Measurements from ENCODE around the gene FGF2.
"Not testable (repeated sequence)": the region's sequence is repeated elsewhere in the genome, so short reads cannot be mapped to it uniquely, and the experiment has no call there.

FGF2 gene

DNA sequence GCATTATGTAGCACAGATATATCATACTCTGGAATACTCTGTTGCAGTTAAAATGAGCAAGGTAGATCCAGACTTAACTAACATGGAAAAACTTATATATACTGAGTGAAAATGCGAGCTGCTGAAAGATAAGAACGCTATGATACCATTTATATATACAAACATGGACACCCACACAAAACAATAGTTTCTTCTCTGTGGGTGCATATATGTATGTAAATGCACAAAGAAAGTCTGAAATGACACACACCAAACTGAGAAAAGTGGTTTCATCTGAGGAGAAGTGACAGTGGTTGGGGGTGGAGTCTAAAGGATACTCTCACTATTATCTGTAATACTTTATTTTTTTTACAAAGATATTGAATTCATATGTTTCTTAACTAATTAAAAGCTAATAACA lies 12.2 kb upstream of the FGF2 start:
- DNase-seq: no peak

DNA sequence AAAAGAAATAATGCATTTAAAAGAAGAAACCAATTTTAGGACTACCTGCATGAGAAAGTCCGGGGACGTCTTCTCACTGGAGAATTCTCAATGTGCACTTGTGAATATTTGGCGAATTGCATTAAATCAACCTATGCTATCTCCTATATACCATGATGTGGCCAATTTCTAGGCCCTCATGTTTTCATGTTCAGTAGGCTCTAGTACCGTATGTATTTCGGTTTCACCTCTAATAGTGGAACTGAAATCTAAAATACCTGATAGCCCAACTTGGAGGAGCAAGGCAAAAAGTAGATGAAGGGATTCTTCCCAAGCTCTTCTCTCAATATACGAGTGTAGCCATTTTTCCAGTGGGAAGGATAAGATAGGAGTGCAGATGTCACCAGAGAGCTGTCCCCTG lies 11.4 kb upstream of the FGF2 start:
- DNase-seq: no peak

DNA sequence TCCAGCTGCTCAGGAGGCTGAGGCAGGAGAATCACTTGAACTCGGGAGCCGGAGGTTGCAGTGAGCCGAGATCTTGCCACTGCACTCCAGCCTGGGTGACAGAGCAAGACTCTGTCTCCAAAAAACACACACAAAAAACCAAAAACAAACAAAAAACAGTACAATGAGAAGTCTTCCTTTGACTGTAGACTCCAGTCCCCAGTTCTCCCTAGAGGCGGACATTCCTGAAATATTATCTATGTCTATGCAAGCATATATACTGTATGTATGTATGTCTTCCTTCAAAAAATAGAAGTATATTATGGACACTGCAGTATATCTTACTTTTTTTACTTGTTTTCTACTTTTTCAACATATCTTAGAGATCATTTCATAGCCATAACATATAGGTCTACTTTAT lies 10.2 kb upstream of the FGF2 start:
- DNase-seq: no peak

DNA sequence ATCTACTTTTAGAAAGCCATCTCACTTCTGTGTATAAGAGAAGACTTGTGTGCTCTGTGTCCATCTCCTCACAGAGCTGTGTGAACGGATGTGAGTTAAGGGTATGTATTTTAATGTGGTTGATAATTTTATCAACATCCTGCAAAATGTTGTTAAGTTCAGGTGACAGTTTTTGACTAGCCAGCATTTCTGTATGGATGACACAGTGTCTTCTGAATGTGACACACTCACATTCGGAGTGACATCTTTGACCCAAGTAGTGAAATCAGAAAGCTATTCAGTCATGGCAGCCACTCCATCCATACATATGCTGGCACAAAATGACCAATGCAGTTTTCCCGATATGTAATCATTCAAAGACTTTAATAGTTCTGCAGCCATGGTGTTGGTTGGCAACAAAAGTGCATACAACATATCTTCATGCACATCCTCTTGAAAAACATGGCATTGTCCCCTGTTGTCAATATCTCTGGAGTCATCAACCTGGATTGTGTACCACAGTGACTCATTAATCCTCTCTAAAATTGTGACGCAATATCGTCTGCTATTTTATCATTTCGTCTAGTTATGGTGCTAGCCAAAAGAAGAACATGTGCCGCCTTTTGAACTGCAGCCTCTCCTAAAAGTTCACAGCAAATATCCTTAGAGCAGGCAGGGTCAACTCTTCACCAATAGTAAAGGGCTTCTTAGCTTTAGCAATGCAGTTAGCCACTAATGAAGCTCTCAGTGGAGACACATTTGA lies 6.8 kb upstream of the FGF2 start:
- no peak for DNase-seq

DNA sequence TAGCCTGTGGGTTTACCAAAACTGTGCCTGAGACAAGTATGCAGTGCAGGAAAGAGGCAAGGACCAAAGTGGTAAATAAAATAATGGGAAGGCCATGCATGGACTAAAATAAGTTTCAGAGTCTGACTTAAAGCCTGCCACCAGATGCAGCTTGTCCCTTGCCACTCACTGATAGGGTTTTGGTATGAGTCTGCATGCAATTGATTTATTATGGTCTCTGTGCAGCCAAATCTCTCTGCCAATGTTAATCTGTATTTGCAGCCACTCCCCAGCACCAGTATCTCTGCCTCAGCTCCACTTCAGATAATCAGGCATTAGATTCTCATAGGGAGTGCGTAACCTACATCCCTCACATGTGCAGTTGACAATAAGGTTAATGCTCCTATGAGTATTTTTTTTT lies 5.5 kb upstream of the FGF2 start:
- no peak for DNase-seq

DNA sequence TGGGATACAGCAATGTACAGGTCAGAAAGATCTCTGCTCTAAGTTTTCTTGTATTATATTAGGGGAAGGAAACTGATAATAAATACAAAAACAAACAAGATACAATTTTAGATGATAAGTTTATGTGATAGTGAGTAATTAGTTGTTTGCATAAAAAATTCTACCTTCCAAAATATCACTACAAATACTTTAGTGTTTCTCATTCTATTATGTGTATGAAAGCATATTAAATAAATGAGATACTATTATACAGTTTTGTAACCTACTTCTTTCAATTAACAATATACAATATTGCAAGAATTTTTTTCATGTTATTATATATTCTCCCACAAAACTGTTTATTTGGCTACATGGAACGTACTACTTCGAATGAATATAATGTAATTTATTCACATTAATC lies 4.2 kb upstream of the FGF2 start:
- no peak for DNase-seq

DNA sequence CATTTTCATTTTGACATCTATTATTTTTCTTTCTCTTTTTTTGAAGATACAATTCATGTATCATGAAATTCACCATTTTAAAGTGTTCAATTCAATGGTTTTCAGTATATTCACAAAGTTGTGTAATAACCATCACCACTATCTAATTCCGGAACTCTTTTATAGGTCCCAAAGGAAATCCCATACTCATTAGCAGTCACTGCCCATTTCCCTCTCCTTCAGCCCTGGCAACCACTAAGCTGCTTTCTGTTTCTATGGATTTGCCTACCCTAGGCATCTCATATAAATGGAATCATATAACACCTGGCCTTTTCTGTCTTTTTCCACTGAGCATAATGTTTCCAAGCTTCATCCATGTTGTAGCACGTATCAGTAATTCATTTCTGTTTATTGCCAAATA lies 3.2 kb upstream of the FGF2 start:
- no peak for DNase-seq

DNA sequence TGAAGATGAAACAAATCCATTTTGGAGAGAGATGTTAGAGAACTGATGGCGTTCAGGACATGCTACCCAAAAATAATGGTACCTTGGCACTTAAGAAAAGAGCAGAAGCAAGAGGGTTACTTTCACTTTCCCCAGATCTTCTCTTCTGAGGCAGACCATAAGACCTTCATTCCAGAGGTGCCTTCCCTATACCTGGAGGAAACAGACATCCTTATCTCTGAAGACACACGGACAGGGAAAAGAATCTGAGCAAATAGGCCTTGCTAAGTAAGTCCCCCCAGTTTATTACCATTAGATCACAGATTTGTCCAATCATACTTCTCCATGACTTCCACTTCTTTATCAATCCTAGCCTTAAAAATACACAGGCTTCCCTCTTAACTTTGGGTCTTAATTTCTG lies 2.0 kb upstream of the FGF2 start:
- DNase-seq: no peak

DNA sequence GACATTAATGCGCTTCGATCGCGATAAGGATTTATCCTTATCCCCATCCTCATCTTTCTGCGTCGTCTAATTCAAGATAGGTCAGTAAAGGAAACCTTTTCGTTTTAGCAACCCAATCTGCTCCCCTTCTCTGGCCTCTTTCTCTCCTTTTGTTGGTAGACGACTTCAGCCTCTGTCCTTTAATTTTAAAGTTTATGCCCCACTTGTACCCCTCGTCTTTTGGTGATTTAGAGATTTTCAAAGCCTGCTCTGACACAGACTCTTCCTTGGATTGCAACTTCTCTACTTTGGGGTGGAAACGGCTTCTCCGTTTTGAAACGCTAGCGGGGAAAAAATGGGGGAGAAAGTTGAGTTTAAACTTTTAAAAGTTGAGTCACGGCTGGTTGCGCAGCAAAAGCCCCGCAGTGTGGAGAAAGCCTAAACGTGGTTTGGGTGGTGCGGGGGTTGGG lies 528 bp upstream of the FGF2 start:
- DNase-seq: no peak

DNA sequence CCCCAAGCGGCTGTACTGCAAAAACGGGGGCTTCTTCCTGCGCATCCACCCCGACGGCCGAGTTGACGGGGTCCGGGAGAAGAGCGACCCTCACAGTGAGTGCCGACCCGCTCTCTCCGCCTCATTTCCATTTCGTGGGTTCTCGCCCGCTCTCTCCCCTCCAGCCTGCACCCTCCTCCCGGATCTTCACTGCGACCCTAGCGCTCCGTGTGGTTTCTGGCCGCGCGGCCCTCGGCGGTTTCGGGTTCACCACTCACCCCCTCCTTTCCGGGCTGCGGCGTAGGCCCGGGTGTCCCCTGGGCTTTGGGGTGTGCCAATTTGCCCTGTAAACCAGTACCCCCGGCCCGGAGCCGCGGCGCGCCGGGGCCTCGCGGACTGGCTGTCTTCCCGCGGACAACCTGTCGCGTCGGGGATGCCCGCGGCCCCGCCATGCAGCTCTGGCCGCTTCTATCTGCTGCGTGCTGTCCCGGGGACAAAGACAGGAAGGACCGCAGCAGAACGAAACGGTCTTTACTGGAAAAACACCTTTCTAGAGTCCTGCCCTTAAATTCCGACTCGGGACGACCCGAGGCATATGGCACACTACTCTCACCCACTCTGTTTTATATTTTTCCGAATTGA lies 737 bp downstream of the FGF2 start:
- DNase-seq: no peak

DNA sequence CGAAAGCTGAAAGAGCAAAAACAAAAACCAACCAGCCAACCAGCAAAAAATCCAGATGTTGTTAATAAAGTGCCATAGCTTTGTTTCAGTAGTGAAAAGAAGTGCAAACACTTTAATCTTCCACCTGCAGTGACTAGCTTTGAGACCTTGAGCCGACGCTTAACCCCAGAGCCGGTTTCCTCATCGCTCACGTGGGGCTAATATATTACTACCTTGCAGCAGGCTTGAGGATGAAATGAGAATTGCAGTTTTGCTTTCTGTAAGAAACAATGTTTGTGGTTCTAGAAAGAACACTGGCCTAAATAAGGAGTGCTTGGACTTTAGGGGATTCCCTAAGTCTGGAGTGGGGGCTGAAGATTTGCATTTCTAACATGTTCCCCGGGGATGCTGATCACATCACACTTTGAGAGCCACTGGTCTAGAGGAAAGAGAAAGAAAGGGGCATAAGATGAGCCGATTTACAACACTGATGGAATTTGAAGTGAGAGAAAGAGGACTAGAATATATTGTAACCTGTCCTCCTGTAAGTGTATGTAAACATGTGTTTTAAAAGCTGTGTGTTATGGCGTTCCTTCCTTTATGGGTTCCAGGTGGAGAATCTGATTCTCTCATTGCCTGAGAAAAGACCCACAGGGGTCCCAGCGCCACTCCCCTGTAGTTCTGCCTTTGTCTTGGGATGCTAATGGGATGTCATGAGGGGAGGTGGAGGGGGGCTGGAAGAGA lies 1.4 kb downstream of the FGF2 start:
- DNase-seq: no peak

DNA sequence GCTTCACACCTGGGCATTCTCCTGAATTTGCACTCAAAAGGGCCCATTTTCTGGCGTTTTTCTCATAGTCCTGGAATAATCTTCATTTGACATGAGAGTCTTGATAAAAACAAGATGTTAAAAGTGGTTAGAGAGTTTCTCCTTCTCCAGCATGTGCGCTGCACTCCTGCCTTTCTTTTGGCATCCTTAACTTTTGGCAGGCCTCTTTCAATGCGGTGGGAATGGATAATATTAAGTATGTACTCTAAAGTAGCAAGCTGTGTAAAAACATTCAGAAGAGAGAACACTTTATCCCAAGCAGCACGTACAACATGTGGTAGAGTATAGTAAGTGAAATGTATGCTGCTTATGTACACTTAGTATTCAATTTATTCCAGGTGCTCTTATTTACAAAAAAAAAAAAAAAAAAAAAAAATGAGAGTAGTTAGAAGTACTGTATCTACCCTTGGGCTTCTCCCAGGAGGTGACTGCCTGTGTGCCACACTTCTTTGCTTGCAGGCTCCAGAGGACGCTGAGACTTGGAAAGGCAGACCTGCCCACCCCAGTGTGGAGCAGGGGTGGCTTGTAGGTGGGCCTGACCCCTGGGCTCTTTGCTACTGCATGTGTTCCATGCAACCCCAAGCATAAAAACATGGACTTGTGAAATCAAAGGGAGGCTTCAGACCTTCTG lies 3.9 kb downstream of the FGF2 start:
- no peak for DNase-seq

DNA sequence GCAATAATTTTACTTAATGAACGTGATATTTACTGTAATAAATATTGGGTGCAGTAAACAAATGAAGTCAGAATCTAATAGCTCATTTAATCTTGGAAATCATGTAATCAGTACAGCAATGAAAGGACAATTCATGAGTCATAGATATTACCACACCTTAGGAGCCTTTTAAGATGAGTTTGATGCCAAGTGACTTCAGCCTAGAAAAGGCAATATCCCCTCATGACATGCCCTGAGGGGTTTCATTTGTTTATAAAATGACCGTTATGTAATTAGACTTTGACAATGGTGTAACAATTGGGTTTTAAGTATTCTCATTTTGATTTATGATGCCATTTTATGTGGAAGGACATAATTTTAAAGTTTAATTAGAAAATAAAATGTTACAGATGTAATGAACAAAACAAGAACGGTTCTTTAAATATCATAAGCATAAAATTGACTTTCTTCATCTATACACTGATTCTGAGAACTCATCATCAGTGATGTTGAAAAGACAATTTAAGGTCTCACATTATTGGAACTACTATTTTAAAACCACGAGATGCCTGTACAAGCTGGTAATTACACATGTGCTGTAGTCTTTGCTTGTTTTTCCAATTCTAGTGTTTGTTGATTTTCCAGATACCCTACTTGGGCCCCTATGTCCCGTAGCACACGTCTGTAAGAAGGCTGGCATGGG lies 5.0 kb downstream of the FGF2 start:
- no peak for DNase-seq

DNA sequence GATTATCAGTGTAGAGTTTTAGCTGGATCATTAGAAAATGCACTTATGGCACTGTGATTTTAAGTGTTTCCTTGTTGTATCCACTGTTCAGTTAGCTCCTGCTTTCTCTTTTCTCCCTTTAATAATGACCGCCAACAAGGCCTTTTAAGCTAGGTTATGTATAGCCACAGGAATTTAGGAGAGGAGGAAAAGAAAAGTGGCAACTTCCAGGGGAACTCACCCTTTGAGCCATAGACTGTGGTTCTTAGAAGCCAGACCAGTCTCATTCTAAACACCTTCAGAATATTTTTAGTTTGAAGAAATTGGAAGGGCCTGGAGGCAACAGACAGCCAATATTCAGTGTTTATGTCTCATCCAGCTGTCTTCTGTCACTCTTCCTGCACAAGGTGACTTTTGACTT lies 6.1 kb downstream of the FGF2 start:
- no peak for DNase-seq

DNA sequence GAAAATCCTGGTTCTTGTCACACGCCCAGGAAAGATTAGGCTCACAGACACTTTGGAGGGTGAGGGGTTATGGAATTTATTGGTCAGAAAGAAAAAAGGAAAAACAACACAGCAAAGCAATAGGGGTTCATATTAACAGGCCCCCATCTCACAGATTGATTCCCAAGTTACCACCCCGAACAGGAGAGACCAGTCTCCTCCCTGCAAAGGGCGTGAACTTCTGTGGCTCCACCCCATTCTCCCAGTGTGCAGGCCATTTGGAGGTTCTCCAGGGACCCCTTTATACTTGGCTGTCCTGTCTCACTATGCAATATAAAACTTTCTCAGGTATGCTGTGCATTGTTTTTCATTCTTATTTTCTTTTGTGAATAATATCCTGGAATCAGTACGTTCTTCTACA lies 7.4 kb downstream of the FGF2 start:
- no peak for DNase-seq

DNA sequence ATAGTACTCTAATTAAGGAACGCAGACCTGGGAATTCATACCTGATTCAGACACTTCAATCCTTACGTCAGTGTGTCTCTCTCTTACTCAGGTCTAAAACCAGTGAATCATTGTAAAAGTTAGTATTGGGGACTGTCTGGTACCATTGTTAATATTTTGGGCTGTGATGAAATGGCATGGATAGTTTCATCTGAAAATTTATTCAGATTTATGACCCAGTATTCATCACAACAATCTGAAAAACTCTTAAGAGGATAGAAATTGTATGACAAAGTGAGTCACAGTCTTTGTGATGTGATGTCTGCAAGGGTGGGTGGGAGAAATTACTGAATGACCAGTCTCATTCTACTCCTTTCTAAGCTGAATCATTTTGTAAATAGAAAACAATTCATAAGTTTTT lies 10.3 kb downstream of the FGF2 start:
- DNase-seq: no peak

DNA sequence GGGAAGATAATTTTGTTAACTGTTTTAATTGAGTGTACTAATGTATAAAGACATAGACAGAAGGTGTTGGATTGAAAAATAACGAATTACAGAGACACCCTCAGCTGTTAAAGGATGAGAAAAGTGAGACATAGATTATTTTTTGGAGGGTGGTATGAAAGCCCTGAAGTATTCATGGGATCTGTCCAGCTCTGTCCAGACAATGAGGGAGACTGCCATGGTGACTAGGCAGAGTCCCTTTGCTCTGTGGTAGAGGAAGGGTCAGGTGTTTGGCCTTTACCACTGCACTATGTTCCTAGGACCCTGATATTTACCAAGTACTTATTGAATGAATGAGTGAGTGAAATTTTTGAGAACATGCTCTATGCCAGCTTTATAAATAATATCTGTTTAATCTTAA lies 11.4 kb downstream of the FGF2 start:
- no peak for DNase-seq

DNA sequence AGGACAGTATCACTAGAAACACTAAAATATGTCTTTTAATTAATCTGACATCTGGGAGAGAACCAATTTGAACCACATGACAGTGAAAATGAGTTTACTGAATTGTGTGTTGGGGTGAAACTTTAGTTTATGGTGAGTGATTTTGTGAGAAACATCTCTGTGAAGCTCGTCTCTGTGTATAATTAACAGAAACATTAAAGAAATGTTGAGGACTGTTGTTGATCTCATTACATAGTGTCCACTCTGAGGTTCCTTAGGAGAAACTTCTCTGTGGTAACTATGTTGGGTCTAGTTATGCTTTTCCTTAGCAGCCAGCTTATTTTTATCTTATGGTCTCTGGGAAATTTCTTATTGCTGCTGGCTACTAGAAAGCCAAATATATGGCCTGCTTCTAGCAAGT lies 15.8 kb downstream of the FGF2 start:
- DNase-seq: no peak

DNA sequence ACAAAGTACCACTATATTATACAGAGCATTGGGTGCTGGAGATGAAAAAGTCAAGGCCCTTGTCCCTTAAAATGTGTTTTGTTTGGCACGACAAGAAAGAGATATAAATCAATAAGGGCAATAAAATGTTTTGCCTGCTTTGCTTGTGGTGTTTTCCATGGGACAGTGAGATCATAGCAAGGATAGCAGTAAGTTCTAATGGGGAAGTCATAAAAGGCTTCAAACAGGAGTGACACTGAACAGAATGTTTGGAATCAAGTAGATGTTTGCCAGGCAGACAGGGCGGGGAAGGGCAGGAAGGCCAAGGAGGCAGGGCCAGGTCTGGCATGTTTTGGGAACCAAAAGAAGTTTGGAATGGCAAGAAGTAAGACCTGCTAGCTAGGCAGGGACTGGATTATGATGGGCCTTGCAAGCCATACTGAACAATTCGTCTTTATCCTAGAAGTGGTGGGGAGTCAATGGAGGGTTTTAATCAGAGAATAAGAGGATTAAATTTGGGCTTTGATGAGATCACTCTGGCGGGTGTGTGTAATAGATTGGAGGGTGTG lies 16.4 kb downstream of the FGF2 start:
- DNase-seq: no peak

DNA sequence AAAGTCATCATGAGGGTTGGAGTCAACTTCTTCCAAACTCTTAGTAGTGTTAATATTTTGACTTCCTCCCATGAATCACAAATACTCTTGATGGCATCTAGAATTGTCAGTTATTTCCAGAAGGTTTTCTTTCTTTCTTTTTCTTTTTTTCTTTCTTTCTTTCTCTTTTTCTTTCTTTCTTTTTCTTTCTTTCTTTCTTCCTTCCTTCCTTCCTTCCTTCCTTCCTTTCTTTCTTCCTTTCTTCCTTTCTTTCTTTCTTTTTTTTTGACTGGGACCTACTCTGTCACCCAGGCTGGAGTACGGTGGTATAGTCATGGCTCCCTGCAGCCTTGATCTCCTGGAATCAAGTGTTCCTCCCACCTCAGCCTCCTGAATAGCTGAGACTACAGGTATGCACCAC lies 17.8 kb downstream of the FGF2 start:
- DNase-seq: not testable (repeated sequence)

DNA sequence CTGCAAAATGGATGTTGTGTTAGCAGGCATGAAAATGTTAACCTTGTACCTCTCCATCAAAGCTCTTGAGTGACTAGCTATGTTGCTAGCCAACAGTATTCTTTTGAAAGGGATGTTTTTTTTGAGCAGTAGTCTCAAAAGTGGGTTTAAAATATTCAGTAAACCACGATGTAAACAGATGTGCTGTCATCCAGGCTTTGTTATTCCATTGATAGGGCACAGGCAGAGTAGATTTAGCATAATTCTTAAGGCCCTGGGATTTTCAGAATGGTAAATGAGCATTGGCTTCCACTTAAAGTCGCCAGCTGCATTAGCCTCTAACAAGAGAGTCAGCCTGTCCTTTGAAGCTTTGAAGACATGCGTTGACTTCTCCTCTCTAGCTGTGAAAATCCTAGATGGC lies 18.4 kb downstream of the FGF2 start:
- no peak for DNase-seq

DNA sequence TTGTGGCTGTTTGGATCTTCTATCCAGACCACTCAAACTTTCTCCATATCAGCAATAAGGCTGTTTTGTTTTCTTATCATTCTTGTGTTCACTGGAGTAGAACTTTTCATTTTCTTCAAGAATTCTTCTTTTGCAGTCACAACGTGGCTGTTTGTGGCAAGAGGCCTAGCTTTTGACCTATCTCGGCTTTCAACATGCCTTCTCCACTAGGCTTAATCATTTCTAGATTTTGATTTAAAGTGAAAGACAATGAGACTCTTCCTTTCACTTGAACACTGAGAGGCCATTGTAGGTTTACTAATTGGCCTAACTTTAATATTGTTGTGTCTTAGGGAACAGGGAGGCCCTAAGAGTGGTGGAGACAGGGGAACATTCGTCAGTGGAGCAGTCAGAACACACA lies 19.1 kb downstream of the FGF2 start:
- no peak for DNase-seq

DNA sequence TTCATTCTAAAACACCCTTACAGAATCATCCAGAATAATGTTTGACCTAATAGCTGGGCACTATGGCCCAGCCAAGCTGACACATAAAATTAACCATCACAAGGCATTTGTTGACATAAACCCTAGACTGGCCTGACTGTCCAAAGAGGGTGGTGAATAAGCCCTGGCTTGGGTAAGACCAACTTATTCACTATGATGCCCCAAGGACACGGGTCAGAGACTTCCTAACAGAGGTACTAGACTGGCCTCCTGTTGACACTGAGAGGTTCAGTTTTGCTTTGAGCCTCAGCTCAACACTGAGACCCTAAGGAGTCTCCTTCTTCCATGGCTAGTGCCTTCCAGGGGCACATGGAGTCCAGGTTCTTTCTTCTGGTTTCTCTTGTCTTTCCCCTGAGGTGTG lies 21.3 kb downstream of the FGF2 start:
- no peak for DNase-seq
